GM23248 (cell line): ENCODE results near the gene TBC1D2B. TPM values are rescaled to one million over a fixed set of nuclear protein-coding genes. Genes with fewer than 3 reads are reported as not detected.

Experiments
- DNase-seq: peaks from one replicate; pipeline ENCODE4 v3.0.0-alpha.2; 2015
- H2AFZ ChIP-seq: fragments of 200-600 bp; sonication (generic); 2 replicates; pipeline ENCODE4 v1.6.1; 2016; ENCODE audit warnings: antibody characterized with exemption
- H3F3A ChIP-seq: fragments of 200-600 bp; sonication (generic); 2 replicates; pipeline ENCODE4 v1.6.1; 2016; ENCODE audit warnings: mild to moderate bottlenecking, antibody characterized with exemption, mixed run types; ENCODE audit not compliant: insufficient read depth
- H3K27ac ChIP-seq: fragments of 200-600 bp; sonication (generic); 2 replicates; pipeline ENCODE4 v1.5.1; 2016; ENCODE audit warnings: mild to moderate bottlenecking
- H3K27me3 ChIP-seq: fragments of 200-600 bp; sonication (generic); replicated peaks from 2 replicates; pipeline ENCODE4 v1.6.1; 2016; ENCODE audit warnings: mild to moderate bottlenecking; ENCODE audit not compliant: insufficient read depth
- H3K36me3 ChIP-seq: fragments of 200-600 bp; sonication (generic); 2 replicates; pipeline ENCODE4 v1.6.1; 2016; ENCODE audit warnings: low read depth, mild to moderate bottlenecking
- H3K4me1 ChIP-seq: fragments of 200-600 bp; sonication (generic); 2 replicates; pipeline ENCODE4 v1.6.1; 2016; ENCODE audit warnings: mild to moderate bottlenecking; ENCODE audit not compliant: insufficient read depth
- H3K4me2 ChIP-seq: fragments of 200-600 bp; sonication (generic); one replicate; pipeline ENCODE4 v1.6.1; 2016; ENCODE audit warnings: mild to moderate bottlenecking; ENCODE audit not compliant: unreplicated experiment
- H3K4me3 ChIP-seq: fragments of 200-600 bp; sonication (generic); 2 replicates; pipeline ENCODE4 v1.5.1; 2016; ENCODE audit warnings: mild to moderate bottlenecking
- H3K79me2 ChIP-seq: fragments of 200-600 bp; sonication (generic); 2 replicates; pipeline ENCODE4 v1.6.1; 2016; ENCODE audit warnings: mild to moderate bottlenecking; ENCODE audit not compliant: insufficient read depth
- H3K9ac ChIP-seq: fragments of 200-600 bp; sonication (generic); 2 replicates; pipeline ENCODE4 v1.6.1; 2016; ENCODE audit warnings: mild to moderate bottlenecking
- H3K9me2 ChIP-seq: fragments of 200-600 bp; sonication (generic); 2 replicates; pipeline ENCODE4 v1.6.1; 2016; ENCODE audit warnings: mixed run types, mild to moderate bottlenecking, moderate library complexity; ENCODE audit not compliant: insufficient read depth
- H3K9me3 ChIP-seq: fragments of 200-600 bp; sonication (generic); one replicate; pipeline ENCODE4 v1.6.1; 2017; ENCODE audit warnings: low read depth
- H4K20me1 ChIP-seq: fragments of 200-600 bp; sonication (generic); 2 replicates; pipeline ENCODE4 v1.6.0; 2016; ENCODE audit not compliant: insufficient read depth
- EZH2 ChIP-seq: fragments of 200-600 bp; sonication (generic); IDR thresholded peaks from 2 replicates; pipeline ENCODE4 v1.6.1; 2018; ENCODE audit warnings: antibody characterized with exemption, mild to moderate bottlenecking; ENCODE audit not compliant: insufficient read depth, poor library complexity, severe bottlenecking
- EZH2phosphoT487 ChIP-seq: fragments of 200-600 bp; sonication (generic); IDR thresholded peaks from 2 replicates; pipeline ENCODE4 v1.6.1; 2018; ENCODE audit warnings: antibody characterized with exemption, moderate library complexity, mild to moderate bottlenecking, low read depth; ENCODE audit not compliant: insufficient read depth
- WGBS, 2 experiments: methylation state at CpG; one replicate each; pipeline ENCODE4 v1.1.6; 2015 to 2017; ENCODE audit warnings: low lambda C conversion rate in 2 of 2, low coverage in 1 of 2; ENCODE audit errors: missing lambda C conversion rate in 2 of 2; 5-methylcytosine and 5-hydroxymethylcytosine counted together
- in situ Hi-C: fragments of 300-500 bp; cut with MboI; formaldehyde crosslinking; loops from 2 replicates; pipeline ENCODE4 v1.15.0; 2020
- polyA plus RNA-seq: library from polyadenylated mRNA; unstranded; fragments of >200 nt; fragmentation: Nextera tagmentation; extraction: Ambion mirVana; gene quantifications from 2 replicates; pipeline ENCODE4 v1.2.1, GENCODE V29; 2016
- total RNA-seq: library from RNA; depleted of rRNA; stranded (reverse); fragments of >200 nt; shearing (Covaris generic); gene quantifications from 2 replicates; pipeline ENCODE4 v1.2.3, GENCODE V29; 2014

TBC1D2B gene
- total and polyA plus RNA-seq, 2 experiments from 2014 or later, result 11.1 to 40.5 TPM

DNA sequence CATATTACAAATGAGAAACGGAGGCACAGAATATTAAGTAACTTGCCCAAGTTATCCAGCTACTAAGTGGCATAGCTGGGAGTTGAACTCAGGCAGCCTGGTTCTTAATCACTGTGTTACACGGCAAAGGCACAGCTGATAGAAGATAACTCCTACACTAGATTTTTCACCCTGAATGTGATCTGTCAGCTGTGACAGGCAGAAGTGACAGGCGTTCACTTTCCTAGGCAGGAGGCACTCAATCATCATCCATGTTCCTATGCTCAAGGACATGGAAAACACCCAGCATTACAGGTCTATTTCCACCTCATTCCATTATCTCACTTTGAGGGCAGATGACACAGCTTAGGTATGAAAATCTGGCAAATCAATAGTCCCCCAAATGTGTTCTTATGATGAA is 35.6 kb downstream of the TBC1D2B start:
- peaks cover 10% of the 10 kb centered on the region for H3K4me1 ChIP-seq

GRCh38 chr15:78040653-78041244 is 36.8 kb downstream of the TBC1D2B start:
- no peak overlapping the region for H3K4me2 ChIP-seq
- H3K9ac ChIP-seq, result no peak overlapping the region
- peaks cover 10% of the 10 kb centered on the region; the same call in 1 of the 2 replicates for H3K36me3 ChIP-seq
- H3K27me3 ChIP-seq, result no peaks in the 10 kb centered on the region
- H2AFZ ChIP-seq, result no peak overlapping the region
- H3K79me2 ChIP-seq, result peaks cover 50% of the 10 kb centered on the region
- 26 to 36% methylated on average over 1 of the region's 1 CpG for WGBS, 2 experiments
- no peak overlapping the region for H3K4me3 ChIP-seq
- H3F3A ChIP-seq, result no peaks in the 10 kb centered on the region
- H4K20me1 ChIP-seq, result no peaks in the 10 kb centered on the region
- H3K9me3 ChIP-seq, result no peaks in the 10 kb centered on the region
- H3K4me1 ChIP-seq, result peaks cover 8% of the 10 kb centered on the region; the same call in 1 of the 2 replicates
- H3K27ac ChIP-seq, result no peak overlapping the region
- TF ChIP-seq EZH2phosphoT487, result no peak
- no peak for TF ChIP-seq EZH2
- H3K9me2 ChIP-seq, result no peaks in the 10 kb centered on the region
- peak; percentile 39 for DNase-seq
- in situ Hi-C loops, result no loop called here

More for the DNA sequence above, 35.6 kb downstream of the TBC1D2B start:
- Histone ChIP-seq H3K9me2 (no peaks in the 10 kb centered on the region), H4K20me1 (no peaks in the 10 kb centered on the region), H3F3A (peaks cover 6% of the 10 kb centered on the region), H3K4me3 (no peak overlapping the region), H3K27me3 (no peaks in the 10 kb centered on the region), H3K9me3 (no peaks in the 10 kb centered on the region), H3K9ac (no peak overlapping the region), H2AFZ (no peak overlapping the region), H3K27ac (no peak overlapping the region), H3K36me3 (peaks cover 10% of the 10 kb centered on the region; the same call in 1 of the 2 replicates), H3K79me2 (peaks cover 49% of the 10 kb centered on the region), H3K4me2 (no peak overlapping the region)
- no peak for TF ChIP-seq EZH2phosphoT487
- TF ChIP-seq EZH2, result no peak
- in situ Hi-C loops, result no loop called here
- no peak for DNase-seq
- 67 to 69% methylated on average over 3 of the region's 3 CpGs for WGBS, 2 experiments

GRCh38 chr15:78038585-78039247 is 38.8 kb downstream of the TBC1D2B start:
- no peak overlapping the region for H3K4me3 ChIP-seq
- DNase-seq, result no peak
- H3K27me3 ChIP-seq, result no peaks in the 10 kb centered on the region
- no peaks in the 10 kb centered on the region for H3K4me1 ChIP-seq
- no peak overlapping the region for H3K4me2 ChIP-seq
- H3K36me3 ChIP-seq, result peaks cover 10% of the 10 kb centered on the region; the same call in 1 of the 2 replicates
- H3K9me2 ChIP-seq, result no peaks in the 10 kb centered on the region
- peaks cover 40% of the 10 kb centered on the region for H3K79me2 ChIP-seq
- no peaks in the 10 kb centered on the region for H3K9me3 ChIP-seq
- no peaks in the 10 kb centered on the region for H4K20me1 ChIP-seq
- in situ Hi-C loops, result no loop called here
- 95% methylated on average over 8 of the region's 8 CpGs for WGBS, 2 experiments
- TF ChIP-seq EZH2, result no peak
- no peak for TF ChIP-seq EZH2phosphoT487
- no peak overlapping the region for H3K27ac ChIP-seq
- no peaks in the 10 kb centered on the region for H3F3A ChIP-seq
- no peak overlapping the region for H3K9ac ChIP-seq
- no peak overlapping the region for H2AFZ ChIP-seq

DNA sequence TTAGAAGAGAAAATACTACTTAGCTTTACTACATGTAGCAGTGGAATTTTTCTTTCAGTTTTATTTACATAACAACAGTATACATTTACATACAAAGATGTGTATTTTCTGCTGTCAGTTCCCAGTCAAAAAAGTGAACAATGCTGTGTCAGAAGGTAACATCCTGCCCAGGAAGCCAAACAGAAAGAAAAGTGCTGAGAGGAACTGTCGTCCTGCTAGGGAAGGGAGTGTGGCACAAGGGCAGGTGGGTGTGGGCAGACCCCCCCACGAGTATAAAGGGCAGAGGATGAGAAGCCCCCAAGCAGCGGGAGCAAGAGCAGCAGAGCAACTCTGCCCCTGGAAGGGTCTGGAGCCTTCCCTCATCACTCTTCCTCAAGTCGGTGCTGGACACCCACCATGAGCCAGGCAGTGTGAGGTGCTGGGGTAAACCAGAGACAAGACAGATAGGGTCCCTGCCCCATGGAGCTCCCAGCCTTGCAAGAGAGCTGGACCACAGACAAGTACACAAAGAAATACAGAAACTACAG is 39.7 kb downstream of the TBC1D2B start:
- H4K20me1 ChIP-seq, result no peaks in the 10 kb centered on the region
- H3K9me3 ChIP-seq, result no peaks in the 10 kb centered on the region
- no peak overlapping the region for H3K4me2 ChIP-seq
- no peak overlapping the region for H2AFZ ChIP-seq
- no peak for DNase-seq
- no peak overlapping the region for H3K9ac ChIP-seq
- peaks cover 39% of the 10 kb centered on the region for H3K79me2 ChIP-seq
- H3F3A ChIP-seq, result no peaks in the 10 kb centered on the region
- in situ Hi-C loops, result no loop called here
- no peak overlapping the region for H3K4me3 ChIP-seq
- TF ChIP-seq EZH2, result no peak
- TF ChIP-seq EZH2phosphoT487, result no peak
- H3K36me3 ChIP-seq, result peaks cover 10% of the 10 kb centered on the region; the same call in 1 of the 2 replicates
- no peak overlapping the region for H3K27ac ChIP-seq
- WGBS, 2 experiments, result 71 to 75% methylated on average over 4 of the region's 4 CpGs
- no peaks in the 10 kb centered on the region for H3K4me1 ChIP-seq
- no peaks in the 10 kb centered on the region for H3K27me3 ChIP-seq
- H3K9me2 ChIP-seq, result no peaks in the 10 kb centered on the region
